ENCODE measurements around the gene U2AF2.

GRCh38 chr19:55648585-55649267 is 6.1 kb upstream of the U2AF2 start:
- TF ChIP-seq ZBTB26 (tag by site-specific recombination; optimal IDR thresholded peaks at IDR 0.05) (no peak), SP3 (tag by site-specific recombination; IDR thresholded peaks at IDR 0.05) (no peak), ZXDB (tag by site-specific recombination; IDR thresholded peaks at IDR 0.05) (no peak), CTCF (tag by site-specific recombination; IDR thresholded peaks at IDR 0.05) (no peak), MEIS1 (CRISPR knock-in tag; IDR thresholded peaks at IDR 0.05; ENCODE audit: borderline replicate concordance) (no peak), ZBTB1 (tag by site-specific recombination; IDR thresholded peaks at IDR 0.05) (no peak), REST (tag by site-specific recombination; IDR thresholded peaks at IDR 0.05) (no peak), ZNF416 (tag by site-specific recombination; IDR thresholded peaks at IDR 0.05) (no peak), ZEB2 (tag by site-specific recombination; IDR thresholded peaks at IDR 0.05) (no peak), ZNF2 (tag by site-specific recombination; IDR thresholded peaks at IDR 0.05) (no peak), ZNF670 (tag by site-specific recombination; IDR thresholded peaks at IDR 0.05; ENCODE audit: low read depth) (no peak), BCL11A (tag by site-specific recombination; IDR thresholded peaks at IDR 0.05; ENCODE audit: low read depth) (no peak), SETDB1 (IDR thresholded peaks at IDR 0.05; ENCODE audit: insufficient read length, low read length) (no peak), GLI4 (tag by site-specific recombination; IDR thresholded peaks at IDR 0.05) (no peak)

Data from HEK293 (cell line).